Activated CD4-positive, alpha-beta T cell treated with anti-CD3 and anti-CD28 coated beads for 36 hours (primary cell): ENCODE data around the gene NCAPD3. TPM values are rescaled to one million over a fixed set of nuclear protein-coding genes. Genes with fewer than 3 reads are reported as not detected.

Experiments used
- ATAC-seq: fragments of 200-7000 bp; cut with Tn5 transposase; one replicate; pipeline ENCODE4 v1.10.0; 2021; ENCODE audit warnings: mild to moderate bottlenecking, moderate library complexity
- CTCF ChIA-PET: fragments of 350-600 bp; sonication (Branson Sonifier 250); formaldehyde crosslinking; loops from one replicate; lab custom pipeline; 2021; ENCODE audit warnings: antibody characterized with exemption; lab: Charles Lee
- POLR2A ChIA-PET: fragments of 350-600 bp; sonication (Branson Sonifier 250); formaldehyde crosslinking; loops from one replicate; lab custom pipeline; 2021; ENCODE audit warnings: antibody characterized with exemption, inconsistent platforms; lab: Charles Lee
- DNase-seq: peaks from one replicate; pipeline ENCODE4 v3.0.0-alpha.2; 2020
- H3K27ac Mint-ChIP-seq: one replicate; pipeline ENCODE4 v1.8.0; 2021; ENCODE audit warnings: mixed read lengths
- H3K27me3 Mint-ChIP-seq: one replicate; pipeline ENCODE4 v1.8.0; 2021; ENCODE audit warnings: mixed read lengths
- H3K36me3 Mint-ChIP-seq: one replicate; pipeline ENCODE4 v1.8.0; 2021; ENCODE audit warnings: low read depth, mixed read lengths
- H3K4me1 Mint-ChIP-seq: one replicate; pipeline ENCODE4 v1.8.0; 2021; ENCODE audit warnings: mixed read lengths
- H3K4me3 Mint-ChIP-seq: one replicate; pipeline ENCODE4 v1.8.0; 2021; ENCODE audit warnings: mild to moderate bottlenecking, moderate library complexity, mixed read lengths
- H3K9me3 Mint-ChIP-seq: one replicate; pipeline ENCODE4 v1.8.0; 2021; ENCODE audit warnings: low read depth, mixed read lengths
- intact Hi-C, 2 experiments: fragments of 100-400 bp; cut with DNase I in 1 of 2; cut with micrococcal nuclease in 1 of 2; formaldehyde crosslinking; loops; one replicate each; pipeline versions ENCODE4 v1.14.2 to v1.15.1; 2022 to 2024; cut with DNase I, micrococcal nuclease
- total RNA-seq, 2 experiments: library from RNA; stranded (reverse); gene quantifications; one replicate each; pipeline ENCODE4 v1.2.3, GENCODE V29; 2021

Gene NCAPD3
- total RNA-seq, 2 experiments from 2014 or later = 78.9 to 92.1 TPM

DNA sequence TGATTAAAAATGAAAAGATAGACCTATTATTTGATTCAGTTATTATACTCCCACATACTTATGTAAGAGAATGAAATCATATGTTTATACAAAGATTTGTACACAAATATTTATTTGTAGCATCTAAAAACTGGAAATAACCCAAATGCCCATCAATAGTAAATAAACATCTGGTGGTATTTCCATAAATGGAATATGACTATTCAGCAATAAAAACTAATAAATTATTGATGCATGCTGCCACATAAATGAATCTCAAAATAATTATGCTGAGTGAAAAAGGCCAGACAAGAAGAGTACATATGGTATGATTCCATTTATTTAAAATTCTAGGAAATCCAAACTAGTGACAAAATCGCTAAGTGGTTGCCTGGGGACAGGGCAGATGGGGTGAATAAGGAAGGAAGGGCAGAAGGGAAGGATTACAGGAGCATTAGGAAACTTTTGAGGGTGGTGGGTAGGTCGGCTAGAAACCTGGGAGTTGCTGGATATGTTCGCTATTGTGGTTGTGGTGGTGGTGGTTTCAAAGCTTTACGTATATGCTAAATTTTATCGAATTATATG is 113.4 kb downstream of the NCAPD3 start:
- H3K4me3 Mint-ChIP-seq = no peak overlapping the region
- POLR2A ChIA-PET = no interaction called here
- no peaks in the 10 kb centered on the region for H3K27me3 Mint-ChIP-seq
- CTCF ChIA-PET = interaction anchor here (1.0 to 1.4 kb wide), 4 partner anchors 9 to 89 kb away, joined by 3 to 5 read pairs (median 4); no protein-coding TSS in a partner anchor
- ATAC-seq = no peak
- H3K9me3 Mint-ChIP-seq = peaks cover 8% of the 10 kb centered on the region
- H3K4me1 Mint-ChIP-seq = no peaks in the 10 kb centered on the region
- peaks cover 5% of the 10 kb centered on the region for H3K36me3 Mint-ChIP-seq
- H3K27ac Mint-ChIP-seq = no peak overlapping the region
- no peak for DNase-seq
- intact Hi-C loops = no loop called here

Other genes starting within 250 kb of the NCAPD3 start
- 10 to 100 TPM; 15.3 to 17.5 TPM for gene JAM3, start 154.9 kb downstream of the NCAPD3 start, total RNA-seq
- gene VPS26B, start 704 bp upstream of the NCAPD3 start, total RNA-seq = 10 to 100 TPM; 32.4 to 32.5 TPM
- 10 to 100 TPM; 75.5 to 89.5 TPM for gene THYN1, start 29.4 kb upstream of the NCAPD3 start, total RNA-seq
- 10 to 100 TPM; 12.4 to 16.6 TPM for gene ACAD8, start 29.6 kb upstream of the NCAPD3 start, total RNA-seq
- gene GLB1L3, start 52.4 kb upstream of the NCAPD3 start, total RNA-seq = 10 to 100 TPM; 11.7 to 12.2 TPM
- gene GLB1L2, start 108.0 kb upstream of the NCAPD3 start, total RNA-seq = 1 to 10 TPM; 3.9 to 4.2 TPM
- gene B3GAT1, start 188.3 kb upstream of the NCAPD3 start, total RNA-seq = under 1 TPM; 0.11 to 0.21 TPM